Measurements from ENCODE around the gene ARL4C.

GRCh38 chr2:234517971-234518370 lies 21.1 kb upstream of the ARL4C start:
- TF ChIP-seq CTCF (IDR thresholded peaks at IDR 0.05): no peak
- TF ChIP-seq SIN3A (IDR thresholded peaks at IDR 0.05; ENCODE audit: borderline replicate concordance, insufficient read depth, low read depth, low read length): no peak
- TF ChIP-seq REST (IDR thresholded peaks at IDR 0.05; ENCODE audit: insufficient read depth in 1 of 2, low read depth in 2 of 2, low read length in 1 of 2): no peak
- no peak for TF ChIP-seq POLR2AphosphoS5 (IDR thresholded peaks at IDR 0.05; ENCODE audit: low read depth, low read length)

All from Panc1 (cell line).